Measurements from ENCODE around the gene NECTIN1.

Gene NECTIN1

DNA sequence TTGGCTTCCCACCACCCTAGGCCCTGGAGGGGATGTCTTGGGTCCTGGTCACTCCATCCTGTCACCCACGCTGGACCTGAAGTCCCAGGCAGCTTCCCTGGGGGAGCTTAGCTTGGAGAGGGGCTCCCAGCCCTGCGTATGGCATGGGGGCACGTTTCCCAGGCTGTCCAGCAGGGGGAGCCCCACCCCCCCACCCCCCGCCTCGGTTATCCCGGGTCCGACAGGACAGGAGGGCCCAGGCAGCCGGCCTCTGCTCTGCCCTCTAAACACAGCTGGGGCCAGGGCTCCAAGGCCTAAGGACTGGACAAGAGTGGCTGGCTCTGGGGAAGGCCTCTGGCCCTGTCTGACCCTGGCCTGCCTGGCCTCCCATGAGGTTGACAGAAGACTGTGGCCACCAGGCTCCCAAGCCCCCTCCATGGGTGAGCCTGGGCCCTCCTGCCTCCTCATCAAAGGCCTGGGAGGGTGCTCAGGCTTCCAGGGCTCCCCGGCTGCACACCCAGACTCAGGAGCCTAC, 104.8 kb downstream of the NECTIN1 start:
- TF ChIP-seq, protein P1, sequence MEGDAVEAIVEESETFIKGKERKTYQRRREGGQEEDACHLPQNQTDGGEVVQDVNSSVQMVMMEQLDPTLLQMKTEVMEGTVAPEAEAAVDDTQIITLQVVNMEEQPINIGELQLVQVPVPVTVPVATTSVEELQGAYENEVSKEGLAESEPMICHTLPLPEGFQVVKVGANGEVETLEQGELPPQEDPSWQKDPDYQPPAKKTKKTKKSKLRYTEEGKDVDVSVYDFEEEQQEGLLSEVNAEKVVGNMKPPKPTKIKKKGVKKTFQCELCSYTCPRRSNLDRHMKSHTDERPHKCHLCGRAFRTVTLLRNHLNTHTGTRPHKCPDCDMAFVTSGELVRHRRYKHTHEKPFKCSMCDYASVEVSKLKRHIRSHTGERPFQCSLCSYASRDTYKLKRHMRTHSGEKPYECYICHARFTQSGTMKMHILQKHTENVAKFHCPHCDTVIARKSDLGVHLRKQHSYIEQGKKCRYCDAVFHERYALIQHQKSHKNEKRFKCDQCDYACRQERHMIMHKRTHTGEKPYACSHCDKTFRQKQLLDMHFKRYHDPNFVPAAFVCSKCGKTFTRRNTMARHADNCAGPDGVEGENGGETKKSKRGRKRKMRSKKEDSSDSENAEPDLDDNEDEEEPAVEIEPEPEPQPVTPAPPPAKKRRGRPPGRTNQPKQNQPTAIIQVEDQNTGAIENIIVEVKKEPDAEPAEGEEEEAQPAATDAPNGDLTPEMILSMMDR (IDR thresholded peaks at IDR 0.05; ENCODE audit: low read length, missing control alignments): peak; percentile 33
- no peak for DNase-seq (ENCODE audit: low read depth)

GRCh38 chr11:119623682-119624081, 105.3 kb downstream of the NECTIN1 start:
- TF ChIP-seq, protein P1 (IDR thresholded peaks at IDR 0.05; ENCODE audit: low read length, missing control alignments): no peak
- no peak overlapping the region for H3K4me3 ChIP-seq (replicated peaks; ENCODE audit: low read depth, low read length)
- no peak for DNase-seq (ENCODE audit: low read depth)

More for the DNA sequence above, 104.8 kb downstream of the NECTIN1 start:
- H3K4me3 ChIP-seq (replicated peaks; ENCODE audit: low read depth, low read length): no peak overlapping the region

DNA sequence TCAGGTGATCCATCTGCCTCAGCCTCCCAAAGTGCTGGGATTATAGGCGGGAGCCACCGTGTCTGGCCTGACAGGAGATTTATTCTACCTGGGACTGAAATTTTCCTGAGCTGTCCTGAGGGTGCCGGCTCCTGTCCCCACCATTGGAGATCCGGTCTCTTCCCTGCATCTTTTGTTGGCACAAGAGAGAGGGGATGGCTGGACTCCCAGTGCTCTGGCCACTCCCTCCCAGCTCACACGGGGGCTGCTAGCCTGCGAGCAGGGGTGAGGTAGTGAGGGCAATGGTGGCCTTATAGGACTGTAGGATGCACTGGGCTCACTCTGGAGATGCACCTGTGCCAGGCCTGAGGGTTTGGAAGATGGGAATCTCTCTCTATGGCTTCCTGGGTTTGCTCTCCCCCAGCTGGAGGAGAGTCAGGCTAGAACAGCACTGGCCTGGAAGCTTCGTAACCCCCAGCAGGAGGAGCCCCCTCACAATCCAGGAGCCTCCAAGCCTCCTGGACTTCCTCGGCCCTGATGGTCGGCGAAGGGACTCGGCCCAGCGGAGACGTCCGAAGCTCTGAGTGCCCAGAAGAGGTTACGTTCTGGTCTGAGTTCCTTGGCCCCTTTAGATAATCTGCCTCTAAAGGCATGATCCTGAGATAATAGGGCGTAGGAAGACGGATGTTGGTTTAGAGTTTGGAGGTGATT, 106.4 kb downstream of the NECTIN1 start:
- no peak overlapping the region for H3K4me3 ChIP-seq (replicated peaks; ENCODE audit: low read depth, low read length)
- DNase-seq (ENCODE audit: low read depth): no peak
- TF ChIP-seq, protein P1 (IDR thresholded peaks at IDR 0.05; ENCODE audit: low read length, missing control alignments): no peak

DNA sequence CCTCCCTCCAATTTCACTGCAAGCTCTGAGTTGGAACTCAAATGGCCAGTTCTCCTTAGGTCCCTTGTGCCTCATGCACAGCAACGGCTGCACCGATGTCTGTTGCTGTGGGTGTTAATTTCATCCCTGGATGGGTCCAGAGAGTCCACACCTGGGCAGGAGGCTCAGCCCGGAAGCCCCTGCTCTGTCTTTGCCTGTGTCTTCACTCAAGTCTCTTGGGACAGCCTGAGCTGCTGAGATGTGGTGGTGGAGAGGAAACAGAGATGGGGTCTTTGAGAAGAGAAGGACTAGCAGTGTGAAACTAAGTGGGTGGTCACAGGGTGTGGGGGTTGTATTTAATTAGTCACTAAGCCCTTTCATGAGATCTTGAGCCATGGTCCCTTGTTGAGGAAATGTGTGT, 109.3 kb downstream of the NECTIN1 start:
- H3K4me3 ChIP-seq (replicated peaks; ENCODE audit: low read depth, low read length): no peak overlapping the region
- TF ChIP-seq, protein P1 (IDR thresholded peaks at IDR 0.05; ENCODE audit: low read length, missing control alignments): no peak
- no peak for DNase-seq (ENCODE audit: low read depth)

DNA sequence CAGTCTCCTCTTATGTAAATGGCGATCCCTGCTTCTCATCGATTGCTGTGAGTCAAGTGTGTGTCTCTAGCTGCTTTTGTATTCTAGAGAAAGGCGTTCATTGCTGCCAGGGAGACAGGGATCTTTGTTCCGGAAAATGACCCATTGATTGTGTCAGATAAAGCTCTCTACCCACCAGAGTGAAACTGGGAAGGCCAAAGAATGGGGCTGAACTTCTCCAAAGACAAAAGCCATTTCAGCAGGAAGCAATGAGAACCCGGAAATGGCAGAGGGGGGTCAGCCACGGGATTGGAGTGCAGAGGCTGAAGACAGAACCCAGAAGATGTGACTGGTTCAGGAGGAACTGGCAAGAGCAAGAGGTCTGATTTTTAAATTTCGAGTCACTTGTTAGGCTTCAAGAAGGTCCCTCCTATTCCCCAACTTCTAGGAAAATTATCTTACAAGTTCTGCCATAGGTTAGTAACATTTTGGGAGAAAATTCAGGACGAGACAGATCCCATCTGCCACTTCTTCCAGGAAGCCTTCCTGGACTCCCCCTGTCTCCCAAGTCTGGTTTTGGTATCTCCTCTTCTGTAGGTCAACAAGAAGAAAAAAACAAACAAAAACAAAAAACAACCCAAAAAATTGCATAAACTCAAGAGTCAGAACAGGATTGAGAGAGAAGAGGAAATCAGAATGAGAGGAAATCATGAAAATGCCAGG, 110.6 kb downstream of the NECTIN1 start:
- no peak overlapping the region for H3K4me3 ChIP-seq (replicated peaks; ENCODE audit: low read depth, low read length)
- peak; percentile 14 for DNase-seq (ENCODE audit: low read depth)

GRCh38 chr11:119617340-119617713, 111.7 kb downstream of the NECTIN1 start:
- TF ChIP-seq, protein P1 (IDR thresholded peaks at IDR 0.05; ENCODE audit: low read length, missing control alignments): no peak
- DNase-seq (ENCODE audit: low read depth): no peak
- no peak overlapping the region for H3K4me3 ChIP-seq (replicated peaks; ENCODE audit: low read depth, low read length)

More for the DNA sequence above, 110.6 kb downstream of the NECTIN1 start:
- TF ChIP-seq, protein P1 (IDR thresholded peaks at IDR 0.05; ENCODE audit: low read length, missing control alignments): no peak
